HUES64 (cell line): Measurements from ENCODE around the gene POLR2C.
A peak's percentile ranks its signal among the peaks of the same experiment; 100 is the strongest.

ENCODE experiments used
- H3K27ac ChIP-seq: 2 replicates; pipeline ENCODE4 v1.7.0; 2013; ENCODE audit warnings: low read depth, low read length, inconsistent platforms
- H3K27me3 ChIP-seq: 2 replicates; pipeline ENCODE4 v1.6.1; 2013; ENCODE audit warnings: mild to moderate bottlenecking, low read length; ENCODE audit not compliant: insufficient read depth
- H3K36me3 ChIP-seq: 2 replicates; pipeline ENCODE4 v1.6.1; 2013; ENCODE audit warnings: mild to moderate bottlenecking, low read length; ENCODE audit not compliant: insufficient read depth
- H3K4me1 ChIP-seq: 2 replicates; pipeline ENCODE4 v1.6.1; 2013; ENCODE audit warnings: mild to moderate bottlenecking, low read length, moderate library complexity; ENCODE audit not compliant: insufficient read depth
- H3K4me3 ChIP-seq: 2 replicates; pipeline ENCODE4 v1.5.1; 2013; ENCODE audit warnings: mild to moderate bottlenecking, low read length, moderate library complexity
- H3K9ac ChIP-seq: 2 replicates; pipeline ENCODE4 v1.6.1; 2013; ENCODE audit warnings: mild to moderate bottlenecking, low read depth, low read length
- H3K9me3 ChIP-seq: 2 replicates; pipeline ENCODE4 v1.6.1; 2013; ENCODE audit warnings: low read depth, low read length; ENCODE audit not compliant: insufficient read depth
- WGBS: fragments of 150-250, 120-280 bp; methylation state at CpG from one replicate; pipeline ENCODE4 v1.1.7; 2013; ENCODE audit warnings: missing lambda C conversion rate; 5-methylcytosine and 5-hydroxymethylcytosine counted together

Gene POLR2C

DNA sequence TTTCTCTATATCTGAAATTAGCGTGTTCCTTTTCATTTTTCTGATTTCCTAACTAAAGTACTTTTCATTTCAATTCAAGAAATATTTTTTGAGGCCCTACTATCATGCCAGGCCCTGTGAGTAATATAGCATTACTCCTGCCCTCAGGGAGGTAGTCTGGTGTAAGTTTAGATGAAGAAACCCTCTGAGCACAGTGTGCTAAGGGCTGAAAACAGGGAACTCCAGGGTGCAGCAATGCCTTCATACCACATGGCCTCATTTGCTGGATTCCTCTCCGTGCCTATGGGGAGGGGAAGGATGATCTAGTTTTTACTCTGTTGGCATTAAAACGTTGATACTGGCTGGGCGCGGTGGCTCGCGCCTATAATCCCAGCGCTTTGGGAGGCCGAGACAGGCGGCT, 10.5 kb upstream of the POLR2C start:
- 96% methylated on average over 10 of the region's 10 CpGs for WGBS
- Histone ChIP-seq H3K4me3 (no peak overlapping the region), H3K27ac (no peak overlapping the region), H3K27me3 (no peaks in the 10 kb centered on the region), H3K9ac (no peak overlapping the region), H3K9me3 (no peaks in the 10 kb centered on the region), H3K36me3 (peaks cover 58% of the 10 kb centered on the region), H3K4me1 (no peaks in the 10 kb centered on the region)

DNA sequence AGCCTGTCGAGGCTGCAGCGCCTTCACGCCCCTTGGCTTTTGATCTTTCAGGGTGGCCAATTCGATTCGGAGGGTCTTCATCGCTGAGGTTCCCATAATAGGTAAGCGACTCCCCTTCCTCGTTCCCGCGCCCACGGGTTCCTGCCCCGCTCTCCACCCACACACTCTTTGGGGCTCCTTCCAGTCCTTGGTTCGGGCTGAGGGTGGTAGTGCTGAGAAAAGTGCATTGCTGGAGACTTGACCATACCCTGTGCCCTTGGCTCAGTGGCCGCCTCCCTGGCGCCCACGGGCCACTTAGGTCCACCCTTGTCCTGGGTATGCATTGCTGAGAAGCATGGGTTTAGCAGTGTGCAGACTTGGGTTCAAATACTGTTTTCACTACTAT, 491 bp downstream of the POLR2C start:
- Histone ChIP-seq H3K27ac (0 out of 2 replicates have a peak overlapping the region, but pooled peaks have one; percentile 36), H3K27me3 (no peaks in the 10 kb centered on the region), H3K9me3 (no peaks in the 10 kb centered on the region), H3K4me1 (0 out of 2 replicates have a peak, but pooled peaks cover 3% of the 10 kb centered on the region), H3K4me3 (peak overlapping the region; percentile 83), H3K9ac (peak overlapping the region; percentile 67), H3K36me3 (peaks cover 74% of the 10 kb centered on the region)
- 2% methylated on average over 16 of the region's 16 CpGs for WGBS

DNA sequence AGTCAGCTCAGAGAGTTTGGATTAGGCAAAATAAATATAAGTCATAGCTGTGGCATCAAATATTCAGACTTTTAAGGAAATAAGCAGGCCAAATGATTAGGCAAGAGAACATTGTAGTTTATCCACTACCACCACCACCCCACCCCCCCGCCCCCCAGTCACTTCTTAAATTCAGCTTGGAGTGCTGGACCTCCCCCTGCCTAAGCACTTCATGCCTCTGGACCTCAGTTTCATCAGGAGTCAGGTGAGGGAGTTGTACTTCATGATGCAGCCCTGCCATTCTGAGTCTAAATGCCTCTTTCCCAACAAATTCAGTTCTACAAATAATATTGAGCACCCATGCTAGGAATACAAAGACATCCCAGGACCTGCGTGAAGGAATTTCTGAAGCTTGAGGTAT, 2.0 kb downstream of the POLR2C start:
- 0 out of 2 replicates have a peak, but pooled peaks cover 3% of the 10 kb centered on the region for H3K4me1 ChIP-seq
- H3K36me3 ChIP-seq, result peaks cover 74% of the 10 kb centered on the region
- H3K27ac ChIP-seq, result no peak overlapping the region
- H3K27me3 ChIP-seq, result no peaks in the 10 kb centered on the region
- no peak overlapping the region for H3K4me3 ChIP-seq
- no CpG with 5 or more reads among the region's 2 CpGs for WGBS
- H3K9ac ChIP-seq, result no peak overlapping the region
- no peaks in the 10 kb centered on the region for H3K9me3 ChIP-seq

DNA sequence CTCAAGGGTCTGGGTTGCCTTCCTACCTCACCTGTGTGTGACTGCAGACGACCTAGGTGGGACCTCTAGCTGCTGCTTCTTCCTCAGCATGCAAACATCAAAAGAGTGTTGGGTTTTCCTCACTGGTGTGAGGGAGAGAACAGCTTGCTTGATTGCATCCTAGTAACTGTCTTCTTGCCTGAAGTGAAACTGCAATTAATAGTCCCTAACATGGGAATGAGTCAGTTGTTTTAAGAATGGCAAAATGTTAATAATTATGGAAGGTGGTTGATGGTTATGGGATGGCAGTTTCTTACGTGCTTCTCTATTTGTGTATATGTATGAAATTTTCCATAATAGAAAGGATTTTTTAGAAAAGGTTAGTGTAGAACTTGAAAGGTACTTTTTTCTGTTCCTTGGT, 5.9 kb downstream of the POLR2C start:
- Histone ChIP-seq H3K9ac (no peak overlapping the region), H3K4me3 (no peak overlapping the region), H3K9me3 (no peaks in the 10 kb centered on the region), H3K4me1 (peaks cover 23% of the 10 kb centered on the region), H3K36me3 (peaks cover 90% of the 10 kb centered on the region), H3K27me3 (no peaks in the 10 kb centered on the region), H3K27ac (no peak overlapping the region)
- 90% methylated on average over 2 of the region's 2 CpGs for WGBS

DNA sequence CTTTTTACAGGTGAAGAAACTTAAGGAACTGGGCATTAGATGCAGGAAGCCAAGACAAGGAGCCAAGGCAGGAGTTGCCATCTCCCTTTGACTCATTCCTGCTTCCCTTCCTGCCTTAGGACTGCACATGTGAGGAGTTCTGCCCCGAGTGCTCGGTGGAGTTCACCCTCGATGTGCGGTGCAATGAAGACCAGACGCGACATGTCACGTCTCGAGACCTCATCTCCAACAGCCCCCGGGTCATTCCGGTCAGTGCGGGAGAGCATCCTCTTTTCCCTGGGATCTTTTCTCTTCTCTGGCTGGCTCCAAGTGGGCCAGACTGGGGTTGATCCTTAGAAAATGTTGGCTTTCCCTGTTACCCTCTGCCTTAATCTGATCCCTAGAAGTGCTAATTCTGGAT, 6.6 kb downstream of the POLR2C start:
- no peaks in the 10 kb centered on the region for H3K9me3 ChIP-seq
- H3K27me3 ChIP-seq, result no peaks in the 10 kb centered on the region
- WGBS, result 97% methylated on average over 11 of the region's 11 CpGs
- H3K9ac ChIP-seq, result no peak overlapping the region
- peaks cover 21% of the 10 kb centered on the region for H3K4me1 ChIP-seq
- H3K4me3 ChIP-seq, result no peak overlapping the region
- no peak overlapping the region for H3K27ac ChIP-seq
- peaks cover 91% of the 10 kb centered on the region for H3K36me3 ChIP-seq

DNA sequence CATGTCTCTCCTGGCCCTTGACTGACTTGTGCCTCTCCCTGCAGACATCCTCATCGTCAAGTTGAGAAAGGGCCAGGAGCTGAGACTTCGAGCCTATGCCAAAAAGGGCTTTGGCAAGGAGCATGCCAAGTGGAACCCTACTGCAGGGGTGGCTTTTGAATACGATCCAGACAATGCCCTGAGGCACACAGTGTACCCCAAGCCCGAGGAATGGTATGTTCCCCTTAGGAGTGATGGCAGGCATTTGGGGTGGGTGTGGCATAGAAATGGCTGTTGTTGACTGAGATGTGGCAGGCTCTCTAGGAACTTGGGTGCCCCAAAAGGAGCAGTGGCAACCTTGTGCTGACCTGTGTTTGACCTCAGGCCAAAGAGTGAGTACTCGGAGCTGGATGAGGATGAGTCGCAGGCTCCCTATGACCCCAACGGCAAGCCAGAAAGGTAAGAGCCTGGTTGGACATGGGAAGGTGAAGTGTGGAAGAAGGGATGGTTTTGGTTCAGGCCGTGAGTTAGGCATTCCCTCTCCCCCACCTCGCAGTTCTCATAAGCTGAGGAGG, 7.5 kb downstream of the POLR2C start:
- H3K27me3 ChIP-seq, result no peaks in the 10 kb centered on the region
- H3K27ac ChIP-seq, result no peak overlapping the region
- peaks cover 87% of the 10 kb centered on the region for H3K36me3 ChIP-seq
- H3K9me3 ChIP-seq, result no peaks in the 10 kb centered on the region
- peaks cover 21% of the 10 kb centered on the region for H3K4me1 ChIP-seq
- no peak overlapping the region for H3K4me3 ChIP-seq
- no peak overlapping the region for H3K9ac ChIP-seq
- WGBS, result 93% methylated on average over 9 of the region's 9 CpGs

DNA sequence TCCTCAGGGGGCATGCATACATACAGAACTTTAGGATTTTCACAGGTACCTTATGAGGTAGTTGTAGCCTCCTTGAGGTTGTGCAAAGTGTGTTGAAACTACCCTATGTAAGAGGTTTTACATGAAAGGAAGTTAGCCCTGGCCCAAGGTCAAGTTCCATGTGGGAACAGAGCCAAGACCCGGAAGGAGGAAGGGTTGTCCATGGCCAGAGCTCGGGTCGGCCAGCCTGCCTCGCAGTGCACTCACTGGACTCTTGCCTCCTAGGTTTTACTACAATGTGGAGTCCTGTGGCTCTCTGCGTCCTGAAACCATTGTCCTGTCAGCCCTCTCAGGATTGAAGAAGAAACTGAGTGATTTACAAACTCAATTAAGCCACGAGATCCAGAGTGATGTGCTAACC, 8.2 kb downstream of the POLR2C start:
- 93% methylated on average over 6 of the region's 6 CpGs for WGBS
- H3K36me3 ChIP-seq, result peaks cover 80% of the 10 kb centered on the region
- no peak overlapping the region for H3K27ac ChIP-seq

DNA sequence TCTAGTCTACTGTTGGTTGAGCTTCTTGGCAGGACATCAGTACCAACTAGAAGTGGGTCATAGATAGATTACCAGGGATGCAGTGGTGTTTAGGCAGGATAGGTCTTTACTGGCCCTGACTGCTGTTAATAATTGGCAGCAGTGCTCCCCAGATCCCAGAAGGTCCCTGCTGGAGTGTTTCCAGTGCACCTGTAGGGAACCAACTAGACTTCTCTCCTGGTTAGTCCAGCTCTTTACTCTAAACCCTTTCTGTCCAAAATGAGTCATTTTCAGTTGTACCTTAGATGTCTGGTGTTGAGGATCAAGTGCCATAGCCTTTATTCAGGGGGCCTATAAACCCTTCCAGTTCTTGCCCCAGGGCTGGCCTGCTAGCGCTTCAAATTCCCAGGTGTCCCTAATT, 8.7 kb downstream of the POLR2C start:
- H3K9ac ChIP-seq, result no peak overlapping the region
- no peaks in the 10 kb centered on the region for H3K9me3 ChIP-seq
- peaks cover 28% of the 10 kb centered on the region for H3K4me1 ChIP-seq
- H3K27me3 ChIP-seq, result no peaks in the 10 kb centered on the region
- H3K27ac ChIP-seq, result no peak overlapping the region
- no peak overlapping the region for H3K4me3 ChIP-seq
- H3K36me3 ChIP-seq, result peaks cover 75% of the 10 kb centered on the region
- WGBS, result 95% methylated on average over 1 of the region's 1 CpG

More for the DNA sequence above, 8.2 kb downstream of the POLR2C start:
- H3K4me3 ChIP-seq, result no peak overlapping the region
- peaks cover 25% of the 10 kb centered on the region for H3K4me1 ChIP-seq
- no peak overlapping the region for H3K9ac ChIP-seq
- no peaks in the 10 kb centered on the region for H3K9me3 ChIP-seq
- H3K27me3 ChIP-seq, result no peaks in the 10 kb centered on the region

DNA sequence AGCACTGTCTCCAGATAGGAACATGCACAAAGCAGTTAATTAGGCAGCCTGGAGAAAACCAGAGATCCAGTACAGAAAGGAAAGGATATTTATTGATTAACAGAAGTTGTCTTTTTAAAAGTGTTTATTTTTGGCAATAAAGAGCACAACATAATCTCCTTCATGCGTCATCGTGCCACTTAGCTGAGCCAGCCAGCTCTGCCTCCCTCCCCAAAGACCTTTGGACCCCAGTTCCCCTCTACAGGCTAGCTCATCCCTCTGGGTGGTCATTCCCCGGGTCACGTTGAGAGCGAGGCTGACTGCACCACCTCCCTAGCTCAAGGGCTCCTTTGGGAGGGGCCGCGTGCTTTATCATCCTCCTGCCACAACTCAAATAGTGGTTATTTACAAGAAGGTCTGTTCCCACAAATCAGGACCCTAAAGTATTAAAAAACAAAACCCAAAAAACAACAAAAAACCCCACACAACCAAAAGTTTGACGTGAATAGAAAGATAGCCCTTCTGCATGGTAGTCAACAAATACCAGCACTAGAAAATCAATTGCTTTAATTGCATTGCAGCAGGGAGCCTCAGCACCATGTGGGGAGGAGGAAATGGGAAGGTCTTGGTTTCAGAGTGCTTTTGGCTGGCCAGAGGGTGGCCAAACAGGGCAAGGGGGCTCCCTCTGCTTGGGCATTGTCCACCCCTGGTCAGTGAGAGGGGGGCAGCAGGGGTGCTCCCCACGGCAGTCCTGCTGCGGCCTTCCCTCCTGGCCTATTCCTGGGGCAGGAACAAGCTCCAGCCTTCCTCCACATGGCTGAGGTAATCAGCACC, 9.6 kb downstream of the POLR2C start:
- H3K9me3 ChIP-seq, result no peaks in the 10 kb centered on the region
- H3K36me3 ChIP-seq, result peaks cover 68% of the 10 kb centered on the region
- peak overlapping the region; percentile 30 for H3K27ac ChIP-seq
- H3K9ac ChIP-seq, result peak overlapping the region; percentile 26; the same call in 1 of the 2 replicates
- no peaks in the 10 kb centered on the region for H3K27me3 ChIP-seq
- no peak overlapping the region for H3K4me3 ChIP-seq
- H3K4me1 ChIP-seq, result peaks cover 35% of the 10 kb centered on the region
- WGBS, result 37% methylated on average over 10 of the region's 10 CpGs

DNA sequence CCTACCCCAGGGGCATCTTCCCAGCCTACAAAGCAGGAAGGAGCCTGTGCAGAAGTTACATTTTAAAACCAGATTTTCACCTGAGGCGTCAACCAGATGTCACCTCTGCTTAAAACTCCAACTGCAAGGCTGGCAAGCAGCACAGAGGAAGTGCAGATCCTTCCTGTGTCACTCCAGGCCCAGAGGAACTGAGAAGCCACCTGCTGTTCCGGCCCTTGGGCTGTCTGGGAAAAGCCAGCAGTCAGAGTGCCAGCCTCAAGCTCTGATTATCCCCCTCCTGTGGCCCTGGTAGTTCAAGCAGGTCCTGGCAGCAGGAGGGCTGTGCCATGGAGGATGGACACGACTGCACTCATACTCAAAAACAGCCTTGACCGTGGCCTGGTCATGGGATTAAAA, 10.2 kb downstream of the POLR2C start:
- Histone ChIP-seq H3K36me3 (peaks cover 61% of the 10 kb centered on the region), H3K4me3 (no peak overlapping the region), H3K27me3 (no peaks in the 10 kb centered on the region), H3K4me1 (peaks cover 41% of the 10 kb centered on the region), H3K9me3 (no peaks in the 10 kb centered on the region), H3K9ac (peak overlapping the region; percentile 26; the same call in 1 of the 2 replicates), H3K27ac (peak overlapping the region; percentile 30)
- 60% methylated on average over 4 of the region's 4 CpGs for WGBS

DNA sequence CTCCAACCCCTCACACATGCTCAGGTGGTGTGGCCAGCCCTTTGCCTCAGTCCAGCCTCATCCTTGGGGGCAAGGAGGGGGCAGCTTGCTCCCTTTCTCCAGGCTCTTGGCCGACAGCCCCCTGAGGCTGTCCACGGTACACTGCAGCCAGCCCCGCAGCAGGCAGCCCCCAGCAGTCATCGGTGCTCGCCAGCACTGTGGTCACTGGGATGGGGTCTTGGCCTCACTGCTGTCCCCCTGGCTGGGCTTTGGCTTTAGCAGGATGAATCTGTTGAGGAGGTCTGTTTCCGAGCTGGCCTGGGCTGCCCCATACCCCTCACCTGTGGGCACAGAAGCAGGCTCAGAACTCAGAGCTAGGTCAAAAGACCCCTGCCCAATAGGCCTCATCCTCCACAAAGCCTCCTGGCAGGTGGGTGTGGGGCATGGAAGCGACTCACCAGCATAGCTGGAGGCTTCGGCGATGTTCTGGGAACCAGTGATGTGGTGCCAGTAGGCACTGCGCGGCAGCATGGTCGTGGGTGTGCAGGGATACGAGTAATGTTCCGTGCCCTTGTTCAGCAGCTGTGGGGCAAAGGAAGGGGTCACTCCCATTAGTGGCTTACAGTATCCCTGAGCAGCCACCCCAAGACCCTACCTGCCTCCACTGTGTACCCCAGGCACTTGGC, 10.8 kb downstream of the POLR2C start:
- no peak overlapping the region for H3K27ac ChIP-seq
- H3K9ac ChIP-seq, result no peak overlapping the region
- peaks cover 55% of the 10 kb centered on the region for H3K36me3 ChIP-seq
- H3K4me1 ChIP-seq, result peaks cover 45% of the 10 kb centered on the region
- WGBS, result 94% methylated on average over 14 of the region's 14 CpGs
- no peaks in the 10 kb centered on the region for H3K27me3 ChIP-seq
- no peak overlapping the region for H3K4me3 ChIP-seq
- no peaks in the 10 kb centered on the region for H3K9me3 ChIP-seq
